HG02938 (cell line): ENCODE measurements around the gene NPHP4.

ENCODE experiments used
- ATAC-seq: cut with Tn5 transposase; IDR thresholded peaks from one replicate; pipeline ENCODE4 v1.9.1; 2021; ENCODE audit warnings: mild to moderate bottlenecking, moderate library complexity; ENCODE audit not compliant: unreplicated experiment

NPHP4 gene

DNA sequence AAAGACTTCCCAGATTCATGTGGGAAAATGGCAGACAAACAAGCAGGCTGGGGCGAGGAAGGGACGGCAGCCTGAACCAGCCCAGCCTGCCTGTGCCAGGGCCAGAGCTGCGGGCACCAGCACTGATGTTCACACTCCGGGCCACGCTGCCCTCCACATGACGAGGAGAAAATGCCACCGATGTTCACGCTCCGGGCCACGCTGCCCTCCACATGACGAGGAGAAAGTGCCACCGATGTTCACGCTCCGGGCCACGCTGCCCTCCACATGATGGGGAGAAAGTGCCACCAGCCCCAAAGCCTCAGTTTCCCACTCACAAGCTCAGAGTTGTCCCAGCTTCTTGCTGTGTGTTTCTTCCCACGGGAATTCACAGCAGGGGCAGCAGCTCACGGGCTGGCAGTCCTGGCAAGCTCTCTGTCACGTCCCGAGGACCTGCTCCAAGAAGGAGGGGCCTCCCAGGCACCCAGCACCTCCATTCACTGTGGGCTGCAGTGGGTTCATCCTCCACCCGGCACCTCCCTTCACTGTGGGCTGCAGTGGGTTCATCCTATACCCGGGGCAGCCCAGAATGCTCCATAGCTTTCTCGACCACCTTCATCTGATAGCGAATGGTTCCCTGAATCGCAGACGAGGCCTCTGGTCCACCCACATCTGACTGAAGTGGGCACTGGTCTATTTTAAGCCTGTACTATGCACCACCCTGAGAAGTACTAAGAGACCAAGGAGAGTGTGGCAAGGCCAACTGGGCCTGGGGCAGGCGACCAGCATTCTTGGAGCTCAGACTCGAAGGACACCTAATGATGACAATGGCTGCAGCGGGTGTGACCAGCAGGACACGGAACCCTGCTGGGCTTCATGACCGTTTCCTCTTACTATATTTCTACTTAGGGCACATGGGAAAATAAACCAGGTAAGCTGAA lies 108.8 kb downstream of the NPHP4 start:
- no peak for ATAC-seq

DNA sequence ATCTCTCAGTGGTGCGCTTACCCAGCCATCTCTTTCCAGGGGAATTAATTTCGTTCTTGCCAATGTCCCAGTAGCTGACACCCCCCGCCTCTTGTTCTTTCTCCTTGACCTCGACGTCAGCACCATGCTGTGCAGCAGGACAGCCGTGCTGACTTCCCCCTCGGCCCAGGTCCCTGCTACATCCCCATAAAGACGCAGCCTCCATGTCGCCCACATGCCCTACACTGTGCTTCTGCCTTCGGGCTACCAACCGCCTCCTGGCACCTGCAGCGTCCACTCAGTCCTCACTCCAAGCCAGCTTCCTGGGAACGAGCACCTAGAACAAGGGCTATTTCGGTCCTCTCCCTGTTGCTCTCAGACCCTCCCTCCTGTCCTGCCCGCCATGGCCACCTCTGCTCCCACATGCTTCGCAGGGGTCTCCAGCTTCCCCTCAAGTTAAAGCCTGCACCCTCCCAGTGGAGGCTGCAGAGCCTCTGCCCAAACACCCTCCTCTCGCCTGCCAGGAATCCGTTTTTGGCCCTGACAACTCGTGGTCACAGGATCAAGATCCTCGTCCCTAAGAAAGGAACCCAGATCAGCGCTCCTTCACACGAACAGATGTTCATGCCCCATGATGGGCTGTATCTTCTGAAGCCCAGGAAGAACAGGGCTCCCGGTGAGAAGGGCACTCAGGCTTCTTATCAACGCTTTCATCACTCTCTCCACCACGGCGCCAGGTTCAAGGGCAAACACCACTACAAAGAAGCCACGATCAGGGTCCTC lies 109.7 kb downstream of the NPHP4 start:
- no peak for ATAC-seq

DNA sequence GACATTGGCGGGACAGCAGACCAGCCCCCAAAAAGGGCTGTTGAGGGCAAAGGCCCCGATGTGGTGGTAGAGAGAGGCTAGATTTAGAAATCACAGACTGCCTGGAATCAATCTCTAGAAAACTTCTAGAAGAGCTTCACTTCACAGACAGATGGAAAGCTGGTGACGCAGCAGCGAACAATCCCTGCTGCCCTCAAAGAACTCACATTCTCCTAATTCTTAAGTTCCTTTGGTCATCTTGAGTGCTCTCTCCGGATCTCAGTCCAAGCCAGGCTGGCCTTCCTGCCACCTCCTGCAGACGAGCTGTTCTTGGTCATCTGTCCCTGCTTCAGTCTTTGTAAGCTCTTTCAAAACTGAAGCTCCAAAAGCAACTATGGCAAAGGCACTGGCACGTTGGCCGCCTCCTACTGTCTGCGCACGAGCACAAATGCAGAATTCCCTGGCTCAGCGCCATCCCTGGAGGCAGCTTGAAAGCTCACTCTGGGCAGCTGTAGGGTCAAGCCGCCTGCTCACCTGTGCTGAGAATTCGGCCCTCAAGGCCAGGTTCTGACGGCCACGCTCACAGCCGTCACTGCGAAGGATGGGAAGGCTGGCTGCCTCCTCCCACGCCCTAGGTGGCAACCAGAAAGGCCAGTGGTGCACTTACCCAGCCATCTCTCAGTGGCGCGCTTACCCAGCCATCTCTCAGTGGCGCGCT lies 110.6 kb downstream of the NPHP4 start:
- no peak for ATAC-seq

DNA sequence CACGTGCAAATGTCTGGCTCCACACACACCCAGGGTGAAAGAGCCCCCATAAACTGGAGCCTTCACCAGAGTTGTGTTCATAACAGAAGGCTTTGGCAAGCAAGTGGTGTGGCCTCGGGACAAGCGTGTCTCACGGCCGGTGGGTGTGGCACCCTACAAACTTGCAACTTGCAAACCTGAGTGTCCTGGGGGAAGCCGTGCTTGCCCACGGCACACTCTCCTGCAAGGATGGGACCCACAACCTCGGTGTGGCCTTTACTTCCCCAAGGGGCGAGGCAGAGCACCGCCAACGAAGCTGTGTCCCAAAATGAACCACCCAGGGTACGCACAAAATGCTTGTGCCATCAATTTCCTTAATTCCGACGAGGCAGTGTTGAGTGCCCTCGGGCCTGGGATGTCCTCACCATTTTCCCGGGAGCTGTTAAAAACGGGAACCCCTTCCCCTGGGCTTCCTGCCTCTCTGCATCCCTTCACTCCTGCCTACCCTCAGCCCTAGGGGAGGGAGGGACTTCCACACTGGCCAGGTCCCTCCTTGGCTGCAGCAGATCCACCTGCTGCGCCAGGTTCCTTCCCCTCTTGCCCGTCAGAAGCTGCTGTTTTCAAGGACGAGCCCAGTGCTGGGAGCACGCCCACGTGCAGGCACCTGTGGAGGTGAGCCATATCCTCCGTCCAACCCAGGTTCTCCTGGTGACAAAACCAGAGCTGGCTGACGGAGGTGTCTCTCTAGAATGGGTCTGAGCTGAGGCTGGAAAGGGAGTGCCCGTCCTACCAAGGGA lies 111.4 kb downstream of the NPHP4 start:
- ATAC-seq, result no peak

DNA sequence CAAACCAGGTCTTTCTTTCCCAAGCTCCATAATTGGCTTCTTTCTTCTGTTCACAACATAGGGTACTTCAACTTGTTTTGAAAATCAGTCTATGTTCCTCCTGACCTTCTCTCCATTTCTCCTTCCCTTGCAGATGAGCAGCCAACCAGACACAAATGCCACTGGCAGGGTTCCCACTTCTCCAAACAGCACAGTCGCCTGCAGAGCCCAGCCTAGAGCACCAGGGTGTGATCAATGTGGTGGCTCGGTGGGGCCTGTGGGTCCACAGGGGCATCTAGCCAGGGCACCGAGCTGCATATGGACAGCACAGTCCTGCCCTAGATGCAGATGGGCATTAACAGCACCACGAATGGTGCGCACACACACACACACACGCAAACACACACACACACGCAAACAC lies 112.8 kb downstream of the NPHP4 start:
- no peak for ATAC-seq

GRCh38 chr1:5878971-5879370 lies 113.3 kb downstream of the NPHP4 start:
- ATAC-seq, result no peak

GRCh38 chr1:5877683-5878530 lies 114.3 kb downstream of the NPHP4 start:
- no peak for ATAC-seq

GRCh38 chr1:5877001-5877400 lies 115.2 kb downstream of the NPHP4 start:
- ATAC-seq, result no peak

- no peak for ATAC-seq
Measured at GRCh38 chr1:5876094-5876650, 116.1 kb downstream of the NPHP4 start.

- no peak for ATAC-seq
Measured at GRCh38 chr1:5875345-5875910, 116.8 kb downstream of the NPHP4 start.

DNA sequence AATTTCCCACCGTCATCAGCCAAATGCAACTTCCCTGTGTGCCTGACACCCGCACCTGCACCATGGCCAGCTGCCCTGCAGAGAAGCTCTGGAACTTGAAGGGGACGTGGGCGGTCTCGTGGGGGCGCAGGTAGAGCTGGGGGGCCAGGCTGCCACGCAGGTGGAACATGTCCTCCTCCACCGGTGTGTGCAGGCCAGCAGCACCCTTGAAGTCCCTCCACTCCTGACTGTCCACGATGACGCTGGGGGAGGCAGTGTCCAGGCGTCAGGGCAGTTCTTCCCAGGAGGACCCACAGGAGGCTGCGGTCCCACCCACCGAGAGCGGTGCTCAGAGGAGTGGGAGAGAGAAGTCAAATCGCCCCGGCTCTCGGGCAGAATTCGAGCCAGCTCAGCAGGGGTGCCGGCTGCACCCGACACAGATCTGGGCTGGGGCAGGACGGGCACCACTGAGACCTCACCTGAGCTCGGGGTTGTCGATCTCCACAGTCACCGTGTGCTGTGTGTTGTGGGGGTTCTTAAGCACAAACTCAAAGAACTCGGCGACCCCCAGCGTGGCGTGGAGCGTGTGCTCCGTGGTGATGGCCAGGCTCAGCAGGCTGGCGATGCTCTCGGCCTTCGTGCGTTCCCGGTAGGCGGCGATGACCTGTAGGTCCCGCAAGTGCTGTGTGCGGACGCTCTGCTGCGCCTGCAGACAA lies 117.7 kb downstream of the NPHP4 start:
- no peak for ATAC-seq

DNA sequence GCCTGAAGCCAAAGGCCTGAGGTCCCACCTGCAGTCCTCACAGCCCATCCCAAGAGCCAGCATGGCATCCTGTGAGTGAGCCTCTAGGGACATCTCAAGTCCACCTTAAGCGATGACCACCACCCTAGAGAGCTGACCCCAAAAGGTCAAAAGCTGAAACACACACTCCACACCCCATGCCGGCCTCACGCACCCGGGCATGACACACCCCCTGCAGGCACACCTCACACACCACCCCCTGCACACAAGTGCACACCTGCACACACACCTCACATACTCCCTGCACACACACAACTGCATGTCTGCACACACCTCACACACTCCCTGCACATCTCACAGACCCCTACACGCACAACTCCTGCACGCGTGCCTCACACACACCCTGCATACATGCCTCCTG lies 118.7 kb downstream of the NPHP4 start:
- no peak for ATAC-seq

- no peak for ATAC-seq
Measured at GRCh38 chr1:5872886-5873285, 119.3 kb downstream of the NPHP4 start.

GRCh38 chr1:5868931-5869500 lies 123.2 kb downstream of the NPHP4 start:
- ATAC-seq, result no peak

- ATAC-seq, result no peak
Measured at GRCh38 chr1:5865774-5866173, 126.5 kb downstream of the NPHP4 start.

DNA sequence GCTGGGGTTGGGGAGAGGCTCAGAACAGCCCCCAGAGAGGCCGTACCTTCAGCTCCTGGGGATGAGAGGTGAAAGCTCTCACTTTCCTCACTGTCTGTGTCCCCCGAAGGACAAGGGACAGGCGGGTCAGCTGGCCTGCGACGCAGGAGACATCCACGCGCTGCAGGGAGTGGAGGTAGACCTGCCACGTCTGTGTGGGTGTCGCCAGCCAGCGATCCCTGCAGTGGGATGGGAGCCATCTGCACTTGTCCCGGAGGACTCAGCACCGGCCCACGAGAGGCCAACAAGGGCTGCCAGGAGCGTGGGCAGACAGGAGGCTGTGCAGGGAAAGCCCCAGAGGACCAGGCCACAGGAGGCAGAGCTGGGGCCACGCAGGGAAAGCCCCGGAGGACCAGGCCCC lies 127.2 kb downstream of the NPHP4 start:
- no peak for ATAC-seq

GRCh38 chr1:5864256-5864655 lies 128.0 kb downstream of the NPHP4 start:
- ATAC-seq, result no peak

- no peak for ATAC-seq
Measured at GRCh38 chr1:5863238-5863637, 129.0 kb downstream of the NPHP4 start.
